Heart right ventricle (tissue), 16 donors: ENCODE results near the gene RNF152. TPM values are rescaled to one million over a fixed set of nuclear protein-coding genes. Genes with fewer than 3 reads are reported as not detected.

Experiments
- ATAC-seq, 8 donors: fragments of 200-7000 bp; cut with Tn5 transposase; one replicate each; pipeline ENCODE4 v1.9.1; 2020; ENCODE audit warnings: mild to moderate bottlenecking in 8 of 8, moderate library complexity in 8 of 8, moderate number of reproducible peaks in 1 of 8
- DNase-seq, 2 donors: peaks; one replicate each; pipeline ENCODE4 v3.0.0-alpha.2; 2020
- H3K27ac ChIP-seq, 10 donors: fragments of 200-600 bp; sonication (generic) in 2 of 10; one replicate each; pipeline versions ENCODE4 v1.5.0 to v1.8.0; 2020 to 2022; ENCODE audit warnings: mild to moderate bottlenecking in 3 of 10
- H3K27me3 ChIP-seq, 7 donors: fragments of 200-600 bp; one replicate each; pipeline ENCODE4 v1.8.0; 2021 to 2022; ENCODE audit warnings: mild to moderate bottlenecking in 2 of 7
- H3K36me3 ChIP-seq, 9 donors: fragments of 200-600 bp; sonication (generic) in 1 of 9; one replicate each; pipeline versions ENCODE4 v1.5.0 to v1.8.0; 2020 to 2022; ENCODE audit warnings: mild to moderate bottlenecking in 2 of 9
- H3K4me1 ChIP-seq, 9 donors: fragments of 200-600 bp; sonication (generic) in 1 of 9; one replicate each; pipeline versions ENCODE4 v1.5.0 to v1.8.0; 2020 to 2022; ENCODE audit warnings: mild to moderate bottlenecking in 4 of 9
- H3K4me3 ChIP-seq, 10 donors: fragments of 200-600 bp; sonication (generic) in 2 of 10; one replicate each; pipeline versions ENCODE4 v1.5.0 to v1.8.0; 2020 to 2022; ENCODE audit warnings: mild to moderate bottlenecking in 7 of 10, moderate library complexity in 2 of 10
- H3K9me3 ChIP-seq, 11 donors: fragments of 200-600 bp in 10 of 11; sonication (generic) in 2 of 11; one replicate each; pipeline versions ENCODE4 v1.5.0 to v1.8.0; 2013 to 2022; ENCODE audit warnings: mild to moderate bottlenecking in 2 of 11, control low read depth in 1 of 11, moderate library complexity in 1 of 11
- WGBS, 2 donors: extraction: QIAGEN DNeasy Blood & Tissue Kit; methylation state at CpG; one replicate each; pipeline ENCODE4 v1.1.7; 2013; ENCODE audit warnings: inconsistent platforms in 1 of 2; 5-methylcytosine and 5-hydroxymethylcytosine counted together
- intact Hi-C, 10 donors: fragments of 100-400 bp; cut with DNase I; formaldehyde crosslinking; loops; one replicate each; pipeline versions ENCODE4 v1.11.1 to v1.14.2; 2022
- polyA plus RNA-seq, 2 donors: library from polyadenylated mRNA; stranded (reverse); fragments of 200-250 nt; gene quantifications; one replicate each; pipeline ENCODE4 v1.2.3, GENCODE V29; 2013
- total RNA-seq, 10 donors: library from RNA; stranded (reverse); fragmentation: NEBNext Ultra II Directional in 3 of 10; extraction: Animal tissue kit (Norgen Biotek cat#: 25700) in 3 of 10; gene quantifications; one replicate each; pipeline versions ENCODE4 v1.2.1 to v1.2.4, GENCODE V29; 2021 to 2023
- TF ChIP-seq, protein P1 (sequence below), 9 donors: fragments of 200-600 bp; sonication (generic) in 2 of 9; IDR thresholded peaks; one replicate each; pipeline versions ENCODE4 v1.5.0 to v1.8.0; 2021 to 2022; ENCODE audit warnings: antibody characterized with exemption in 9 of 9, mild to moderate bottlenecking in 5 of 9, moderate library complexity in 1 of 9
- donor health status: Arrhythmogenic right ventricular cardiomyopathy.
- donor health status: ischemic (EF 13 %, LVEDD 7.1; RV severe dilation, severe dysfunction).
- donor health status: healthy with polysubstance abuse.
- donor health status: DM: no; HTN: yes; CAD: no.
- donor health status: DM: no; HTN: no; CAD: no.
- donor health status: ischemic (EF 25% LVEDD 6.9; RV normal size, moderate dysfunction).
- donor health status: ischemic (EF 25% LVEDD 5.7; RV mildly dilated, moderate dysfunction).
- donor health status: healthy.
- donor health status: DM: yes; HTN: yes; CAD: no.
- donor health status: Ischemic cardiomyopathy.
- donor health status: ischemic (EF 35%, LVEDD 5.7; RV mildly dilated, moderate dysfunction).
- donor health status: nonischemic (EF 11% LVEDD 7.7; RV severe dilation, severe dysfunction).
- donor health status: DM: yes; HTN: yes; CAD: no.
- donor health status: PGD.
- donor health status: ischemic (EF 29% LVEDD 5.4; RV normal size, mild dysfunction).
- donor health status: nonischemic (EF 23%, LVEDD 6.1; RV moderate dilation, normal function).

The RNF152 gene
- total and polyA plus RNA-seq, 12 donors, result 1.7 to 19.1 (median 10.9) TPM

DNA sequence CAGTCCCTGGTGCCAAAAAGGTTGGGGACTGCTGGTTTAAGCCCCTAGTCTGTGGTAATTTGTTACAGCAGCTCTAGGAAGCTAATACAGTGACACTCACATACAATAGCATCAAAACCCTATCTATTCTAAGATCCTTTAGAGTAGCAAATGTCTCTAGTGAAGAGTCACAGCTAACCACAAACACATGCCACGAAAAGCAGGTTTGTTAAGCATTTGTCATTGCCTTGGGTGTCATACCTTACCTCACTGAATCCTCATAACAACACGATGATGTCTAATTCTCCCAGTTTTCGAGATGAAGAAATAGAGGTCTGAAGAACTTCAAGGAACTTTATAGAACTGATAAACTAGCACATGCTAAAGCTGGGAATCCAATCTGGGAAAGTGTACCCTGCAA lies 29.6 kb upstream of the RNF152 start:
- intact Hi-C loops, result no loop called here

DNA sequence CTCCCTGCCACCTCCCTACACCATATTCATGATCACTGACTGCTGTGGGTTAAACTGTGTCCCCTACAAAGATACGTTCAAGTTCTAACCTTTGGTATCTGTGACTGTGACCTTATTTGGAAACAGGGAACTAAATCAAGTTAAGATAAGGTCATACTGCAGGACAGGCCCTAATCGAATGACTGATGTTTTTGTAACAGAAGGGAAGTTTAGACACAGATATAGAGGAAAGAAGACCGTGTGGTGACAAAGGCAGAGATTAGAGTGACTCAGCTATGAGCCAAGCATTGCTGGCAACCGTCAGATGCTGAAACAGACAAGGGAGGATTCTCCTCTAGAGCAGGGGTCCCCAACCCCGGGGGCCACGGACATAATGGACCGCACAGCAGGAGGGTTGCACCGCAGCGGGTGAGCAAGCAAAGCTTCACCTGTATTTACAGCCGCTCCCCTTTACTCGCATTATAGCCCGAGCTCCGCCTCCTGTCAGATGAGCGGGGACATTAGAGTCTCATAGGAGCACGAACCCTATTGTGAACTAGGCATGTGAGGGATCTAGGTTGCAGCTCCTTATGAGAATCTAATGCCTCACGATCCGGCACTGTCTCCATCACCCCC lies 28.9 kb upstream of the RNF152 start:
- no peak overlapping the region for H3K27ac ChIP-seq
- DNase-seq (no peak), ATAC-seq (no peak)
- H3K4me1 ChIP-seq, result no peaks in the 10 kb centered on the region
- TF ChIP-seq, protein P1, sequence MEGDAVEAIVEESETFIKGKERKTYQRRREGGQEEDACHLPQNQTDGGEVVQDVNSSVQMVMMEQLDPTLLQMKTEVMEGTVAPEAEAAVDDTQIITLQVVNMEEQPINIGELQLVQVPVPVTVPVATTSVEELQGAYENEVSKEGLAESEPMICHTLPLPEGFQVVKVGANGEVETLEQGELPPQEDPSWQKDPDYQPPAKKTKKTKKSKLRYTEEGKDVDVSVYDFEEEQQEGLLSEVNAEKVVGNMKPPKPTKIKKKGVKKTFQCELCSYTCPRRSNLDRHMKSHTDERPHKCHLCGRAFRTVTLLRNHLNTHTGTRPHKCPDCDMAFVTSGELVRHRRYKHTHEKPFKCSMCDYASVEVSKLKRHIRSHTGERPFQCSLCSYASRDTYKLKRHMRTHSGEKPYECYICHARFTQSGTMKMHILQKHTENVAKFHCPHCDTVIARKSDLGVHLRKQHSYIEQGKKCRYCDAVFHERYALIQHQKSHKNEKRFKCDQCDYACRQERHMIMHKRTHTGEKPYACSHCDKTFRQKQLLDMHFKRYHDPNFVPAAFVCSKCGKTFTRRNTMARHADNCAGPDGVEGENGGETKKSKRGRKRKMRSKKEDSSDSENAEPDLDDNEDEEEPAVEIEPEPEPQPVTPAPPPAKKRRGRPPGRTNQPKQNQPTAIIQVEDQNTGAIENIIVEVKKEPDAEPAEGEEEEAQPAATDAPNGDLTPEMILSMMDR (IDR thresholded peaks at IDR 0.05), result no peak
- intact Hi-C loops, result no loop called here
- no peaks in the 10 kb centered on the region for H3K27me3 ChIP-seq
- H3K9me3 ChIP-seq, result peaks cover 0 to 3% (median 0%) of the 10 kb centered on the region in 11 donors
- H3K36me3 ChIP-seq, result no peaks in the 10 kb centered on the region
- WGBS, 2 donors, result 72 to 77% methylated on average over 17 of the region's 17 CpGs
- H3K4me3 ChIP-seq, result no peak overlapping the region

More for the DNA sequence above, 29.6 kb upstream of the RNF152 start:
- no peak overlapping the region for H3K4me3 ChIP-seq
- no peak overlapping the region for H3K27ac ChIP-seq
- H3K27me3 ChIP-seq, result no peaks in the 10 kb centered on the region
- peaks cover 0 to 3% (median 0%) of the 10 kb centered on the region in 11 donors for H3K9me3 ChIP-seq
- H3K36me3 ChIP-seq, result no peaks in the 10 kb centered on the region
- ATAC-seq (no peak), DNase-seq (no peak)
- TF ChIP-seq, protein P1 (IDR thresholded peaks at IDR 0.05), result no peak
- 92 to 97% methylated on average over 3 of the region's 3 CpGs for WGBS, 2 donors
- H3K4me1 ChIP-seq, result no peaks in the 10 kb centered on the region

DNA sequence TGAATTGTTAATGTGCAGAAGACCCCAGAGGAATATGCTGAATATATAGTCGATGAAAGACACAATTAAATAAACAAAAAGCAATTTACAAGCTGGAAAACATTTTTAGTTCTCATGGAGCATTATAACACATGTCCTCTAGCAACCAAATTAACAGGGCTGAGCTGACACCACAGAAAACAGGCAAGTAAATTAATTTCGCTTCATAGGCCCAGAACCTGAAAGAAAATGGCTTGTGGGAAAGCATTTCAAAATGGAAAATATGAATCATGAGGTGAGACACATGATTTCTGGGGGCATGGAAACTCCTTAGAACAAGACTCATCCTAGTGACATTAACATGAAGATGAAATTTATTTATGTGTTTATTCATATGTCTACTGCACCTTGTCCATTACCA lies 25.0 kb upstream of the RNF152 start:
- H3K4me1 ChIP-seq, result peaks cover 0 to 3% (median 0%) of the 10 kb centered on the region in 9 donors
- TF ChIP-seq, protein P1 (IDR thresholded peaks at IDR 0.05), result no peak
- no peaks in the 10 kb centered on the region for H3K36me3 ChIP-seq
- H3K27me3 ChIP-seq, result no peaks in the 10 kb centered on the region
- DNase-seq, result no peak
- H3K27ac ChIP-seq, result no peak overlapping the region
- H3K4me3 ChIP-seq, result no peak overlapping the region
- WGBS, 2 donors, result 76 to 90% methylated on average over 2 of the region's 2 CpGs
- H3K9me3 ChIP-seq, result no peaks in the 10 kb centered on the region
- no peak for ATAC-seq
- intact Hi-C loops, result no loop called here

DNA sequence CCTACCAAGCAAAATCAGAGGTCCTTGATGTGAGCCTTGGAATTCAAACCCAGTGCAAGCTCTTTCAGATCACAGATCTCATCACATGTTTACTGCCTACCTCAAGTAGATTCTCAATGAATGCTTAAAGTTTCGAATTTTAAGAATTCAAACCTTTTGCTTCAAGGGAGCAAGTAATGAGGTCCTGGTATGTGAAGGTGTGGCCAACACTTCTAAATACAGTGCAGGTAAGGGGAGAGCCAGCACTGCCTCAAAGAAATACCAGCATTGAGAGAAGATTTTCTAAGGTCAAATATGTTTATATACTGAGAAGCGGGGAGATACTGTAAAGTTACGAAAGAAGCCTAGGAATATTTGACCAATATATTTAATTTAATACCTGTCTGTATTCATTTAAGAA lies 19.7 kb upstream of the RNF152 start:
- H3K9me3 ChIP-seq, result no peaks in the 10 kb centered on the region
- H3K27ac ChIP-seq, result no peak overlapping the region
- no peak for DNase-seq
- H3K4me1 ChIP-seq, result peaks cover 0 to 3% (median 0%) of the 10 kb centered on the region in 9 donors
- WGBS, 2 donors, result 93 to 94% methylated on average over 3 of the region's 3 CpGs
- TF ChIP-seq, protein P1 (IDR thresholded peaks at IDR 0.05), result no peak
- no peak overlapping the region for H3K4me3 ChIP-seq
- ATAC-seq, result no peak
- intact Hi-C loops, result no loop called here
- no peaks in the 10 kb centered on the region for H3K36me3 ChIP-seq
- no peaks in the 10 kb centered on the region for H3K27me3 ChIP-seq
